Measurements from ENCODE around the gene CNTN2.
A peak's percentile ranks its signal among the peaks of the same experiment; 100 is the strongest.

Gene CNTN2

DNA sequence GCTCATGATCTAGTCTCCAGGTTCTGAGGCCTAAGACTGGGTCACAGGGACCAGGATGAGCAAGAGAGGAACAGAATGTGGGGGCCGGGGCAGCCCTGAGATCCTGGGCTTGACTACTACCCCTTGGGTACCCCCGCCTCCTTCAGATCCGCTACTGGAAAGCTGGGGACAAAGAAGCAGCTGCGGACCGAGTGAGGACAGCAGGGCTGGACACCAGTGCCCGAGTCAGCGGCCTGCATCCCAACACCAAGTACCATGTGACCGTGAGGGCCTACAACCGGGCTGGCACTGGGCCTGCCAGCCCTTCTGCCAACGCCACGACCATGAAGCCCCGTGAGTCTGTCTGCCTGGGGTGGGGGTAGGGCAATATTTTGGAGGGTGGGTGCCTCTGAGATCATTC is 28.8 kb downstream of the CNTN2 start:
- H3K27ac ChIP-seq = no peak overlapping the region
- no peak for TF ChIP-seq ZFX (IDR thresholded peaks at IDR 0.05)
- TF ChIP-seq, protein P1, sequence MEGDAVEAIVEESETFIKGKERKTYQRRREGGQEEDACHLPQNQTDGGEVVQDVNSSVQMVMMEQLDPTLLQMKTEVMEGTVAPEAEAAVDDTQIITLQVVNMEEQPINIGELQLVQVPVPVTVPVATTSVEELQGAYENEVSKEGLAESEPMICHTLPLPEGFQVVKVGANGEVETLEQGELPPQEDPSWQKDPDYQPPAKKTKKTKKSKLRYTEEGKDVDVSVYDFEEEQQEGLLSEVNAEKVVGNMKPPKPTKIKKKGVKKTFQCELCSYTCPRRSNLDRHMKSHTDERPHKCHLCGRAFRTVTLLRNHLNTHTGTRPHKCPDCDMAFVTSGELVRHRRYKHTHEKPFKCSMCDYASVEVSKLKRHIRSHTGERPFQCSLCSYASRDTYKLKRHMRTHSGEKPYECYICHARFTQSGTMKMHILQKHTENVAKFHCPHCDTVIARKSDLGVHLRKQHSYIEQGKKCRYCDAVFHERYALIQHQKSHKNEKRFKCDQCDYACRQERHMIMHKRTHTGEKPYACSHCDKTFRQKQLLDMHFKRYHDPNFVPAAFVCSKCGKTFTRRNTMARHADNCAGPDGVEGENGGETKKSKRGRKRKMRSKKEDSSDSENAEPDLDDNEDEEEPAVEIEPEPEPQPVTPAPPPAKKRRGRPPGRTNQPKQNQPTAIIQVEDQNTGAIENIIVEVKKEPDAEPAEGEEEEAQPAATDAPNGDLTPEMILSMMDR (conservative IDR thresholded peaks at IDR 0.05) = no peak

DNA sequence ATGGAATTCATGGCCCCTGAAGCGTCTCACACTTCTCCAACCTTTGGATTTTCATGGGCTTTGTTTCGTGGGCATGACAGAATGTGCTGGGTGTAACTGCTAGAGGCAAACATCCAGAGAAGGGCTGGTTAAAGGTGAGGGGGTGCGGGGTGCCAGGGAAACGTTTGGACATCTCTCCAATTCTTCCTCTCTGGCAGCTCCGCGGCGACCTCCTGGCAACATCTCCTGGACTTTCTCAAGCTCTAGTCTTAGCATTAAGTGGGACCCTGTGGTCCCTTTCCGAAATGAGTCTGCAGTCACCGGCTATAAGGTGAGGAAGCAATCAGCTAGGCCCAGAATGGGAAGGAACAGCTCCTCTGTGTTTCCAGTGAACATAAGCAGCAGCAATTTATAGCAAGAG is 29.3 kb downstream of the CNTN2 start:
- no peak overlapping the region for H3K27ac ChIP-seq
- TF ChIP-seq, protein P1 (conservative IDR thresholded peaks at IDR 0.05) = no peak
- TF ChIP-seq ZFX (IDR thresholded peaks at IDR 0.05) = no peak

DNA sequence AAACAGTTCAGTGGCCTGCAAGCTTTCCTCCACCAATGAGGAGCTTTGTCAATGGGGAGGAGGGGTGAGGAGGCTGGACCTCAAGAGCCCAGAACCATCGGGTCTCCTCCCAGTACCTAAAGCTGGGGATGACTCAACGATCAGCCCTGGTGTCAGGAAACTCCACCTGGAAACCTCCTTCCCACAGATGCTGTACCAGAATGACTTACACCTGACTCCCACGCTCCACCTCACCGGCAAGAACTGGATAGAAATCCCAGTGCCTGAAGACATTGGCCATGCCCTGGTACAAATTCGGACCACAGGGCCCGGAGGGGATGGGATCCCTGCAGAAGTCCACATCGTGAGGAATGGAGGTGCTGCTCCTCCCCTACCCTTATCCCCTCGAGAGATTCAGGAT is 29.9 kb downstream of the CNTN2 start:
- no peak for TF ChIP-seq ZFX (IDR thresholded peaks at IDR 0.05)
- TF ChIP-seq, protein P1 (conservative IDR thresholded peaks at IDR 0.05) = no peak
- no peak overlapping the region for H3K27ac ChIP-seq

DNA sequence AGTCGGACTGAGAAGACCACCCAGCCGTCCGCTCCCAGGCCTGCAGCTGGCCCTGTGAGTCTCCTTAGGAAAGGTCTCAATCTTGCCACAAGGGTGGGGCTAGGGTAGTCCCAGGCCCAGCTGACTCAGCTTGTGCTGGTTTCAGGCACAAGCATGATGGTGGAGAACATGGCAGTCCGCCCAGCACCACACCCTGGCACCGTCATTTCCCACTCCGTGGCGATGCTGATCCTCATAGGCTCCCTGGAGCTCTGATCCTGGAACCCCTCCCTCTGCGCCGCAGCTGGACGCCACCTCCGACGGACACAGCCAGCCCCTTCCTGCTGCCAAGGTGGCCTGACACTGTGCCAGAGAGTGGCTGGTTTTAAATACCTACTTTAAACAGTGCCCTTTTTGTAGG is 30.5 kb downstream of the CNTN2 start:
- TF ChIP-seq, protein P1 (conservative IDR thresholded peaks at IDR 0.05) = no peak
- TF ChIP-seq ZFX (IDR thresholded peaks at IDR 0.05) = no peak
- no peak overlapping the region for H3K27ac ChIP-seq

DNA sequence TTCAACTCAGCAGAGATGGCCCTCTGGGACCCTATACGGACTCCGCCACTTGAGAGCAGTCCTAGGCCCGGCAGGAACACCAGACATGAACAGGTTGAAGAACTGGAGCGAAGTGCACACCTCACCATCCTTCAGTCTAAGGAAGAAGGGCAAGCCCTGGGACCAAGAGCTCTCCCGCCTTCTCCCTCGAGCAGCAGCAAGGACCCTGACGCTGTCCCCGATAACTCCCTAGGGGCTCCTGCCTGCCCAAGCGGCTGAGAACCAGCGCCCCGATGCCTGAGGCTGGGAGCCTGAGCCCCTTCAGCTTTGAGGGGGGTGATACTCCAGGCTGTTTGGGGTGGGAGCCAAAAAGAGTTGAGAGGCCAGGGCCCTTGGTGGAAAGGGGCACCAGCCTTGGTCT is 31.1 kb downstream of the CNTN2 start:
- TF ChIP-seq ZFX (IDR thresholded peaks at IDR 0.05) = no peak
- TF ChIP-seq, protein P1 (conservative IDR thresholded peaks at IDR 0.05) = no peak
- H3K27ac ChIP-seq = no peak overlapping the region

DNA sequence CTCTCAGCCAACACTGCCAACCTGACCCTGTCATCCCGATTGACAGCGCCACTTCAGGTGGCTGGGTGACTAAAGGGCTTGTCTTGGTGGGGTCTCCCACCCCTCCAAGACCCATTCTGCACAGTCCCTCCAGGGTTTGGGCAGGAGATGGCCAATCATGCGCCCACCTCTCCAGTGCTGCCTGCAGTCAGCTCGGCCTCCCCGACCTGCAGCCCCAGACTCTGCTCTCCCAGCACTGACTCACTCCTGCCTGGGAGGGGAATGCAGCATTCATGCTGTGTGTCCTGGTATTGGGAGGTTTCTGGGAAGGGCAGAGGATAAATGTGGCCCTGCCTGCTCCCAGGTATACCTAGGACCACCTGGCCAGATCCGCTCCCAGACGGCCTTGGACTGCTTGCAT is 31.5 kb downstream of the CNTN2 start:
- TF ChIP-seq, protein P1 (conservative IDR thresholded peaks at IDR 0.05) = no peak
- no peak for TF ChIP-seq ZFX (IDR thresholded peaks at IDR 0.05)

DNA sequence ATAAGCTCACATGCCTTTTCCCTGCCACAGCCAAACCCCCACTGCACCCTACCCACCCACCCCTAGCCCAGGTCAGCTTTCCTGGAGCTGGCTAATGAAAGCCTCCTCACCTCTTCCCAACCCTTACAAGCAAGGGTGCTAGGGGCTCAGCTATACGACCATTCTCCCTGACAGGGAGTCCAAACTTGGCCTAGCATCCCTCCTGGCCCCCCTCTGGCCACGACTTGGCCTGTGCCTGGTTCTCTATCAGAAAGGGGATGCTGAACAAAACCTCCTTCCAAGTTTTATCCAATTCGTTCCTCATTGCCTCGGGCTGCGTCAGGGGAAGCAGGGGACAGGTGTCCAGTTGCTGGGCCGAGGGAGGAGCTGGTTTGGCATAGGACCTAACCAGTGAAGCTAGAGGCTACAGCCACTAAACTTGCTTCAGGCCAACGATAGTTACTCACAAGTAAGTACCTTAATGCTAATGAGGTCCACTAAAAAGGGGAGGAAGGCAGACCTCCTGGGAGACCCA is 32.7 kb downstream of the CNTN2 start:
- TF ChIP-seq ZFX (IDR thresholded peaks at IDR 0.05) = no peak
- TF ChIP-seq, protein P1 (conservative IDR thresholded peaks at IDR 0.05) = no peak

More for the DNA sequence above, 31.5 kb downstream of the CNTN2 start:
- H3K27ac ChIP-seq = no peak overlapping the region

More for the DNA sequence above, 32.7 kb downstream of the CNTN2 start:
- 0 out of 2 replicates have a peak overlapping the region, but pooled peaks have one; percentile 2 for H3K27ac ChIP-seq
